T-cell (primary cell): ENCODE measurements around the gene UBALD2. TPM values are rescaled to one million over a fixed set of nuclear protein-coding genes. Genes with fewer than 3 reads are reported as not detected.

ENCODE experiments used
- ATAC-seq, 4 experiments: fragments of 200-7000 bp in 3 of 4; fragments of 150-1000 bp in 1 of 4; cut with Tn5 transposase; replicated peaks in 1 of 4; 1 replicate in 3 of 4; 2 replicates in 1 of 4; pipeline ENCODE4 v1.10.0; 2021; ENCODE audit warnings: moderate library complexity in 3 of 4, mild to moderate bottlenecking in 2 of 4, moderate number of reproducible peaks in 1 of 4
- CTCF ChIA-PET, 2 donors: fragments of 300-600 bp; sonication (Branson Sonifier 250); formaldehyde crosslinking; loops; one replicate each; lab custom pipeline; 2022; ENCODE audit warnings: antibody characterized with exemption in 2 of 2; lab: Charles Lee
- POLR2A ChIA-PET, 2 donors: fragments of 300-600 bp; sonication (Branson Sonifier 250); formaldehyde crosslinking; loops; one replicate each; lab custom pipeline; 2022; ENCODE audit warnings: antibody characterized with exemption in 2 of 2; lab: Charles Lee
- DNase-seq, 35 experiments: peaks; one replicate each; pipeline versions ENCODE4 v3.0.0 to v3.0.0-alpha.2; 2013 to 2023
- H3K27ac ChIP-seq: one replicate; pipeline ENCODE4 v1.5.1; 2013; ENCODE audit warnings: low read length
- H3K27me3 ChIP-seq, 2 experiments: replicated peaks in 1 of 2; 1 replicate in 1 of 2; 2 replicates in 1 of 2; pipeline versions ENCODE4 v1.6.1 to v1.7.0; 2013; ENCODE audit warnings: low read length in 1 of 2, mixed read lengths in 1 of 2; ENCODE audit not compliant: control insufficient read depth in 2 of 2, insufficient read depth in 2 of 2; ENCODE audit errors: extremely low read depth in 1 of 2
- H3K36me3 ChIP-seq, 2 donors: 1 replicate in 1 of 2; 2 replicates in 1 of 2; pipeline versions ENCODE4 v1.6.1 to v1.7.0; 2013; ENCODE audit warnings: low read length in 1 of 2; ENCODE audit not compliant: control insufficient read depth in 2 of 2, insufficient read depth in 1 of 2; ENCODE audit errors: extremely low read depth in 1 of 2
- H3K4me1 ChIP-seq, 2 experiments: 1 replicate in 1 of 2; 2 replicates in 1 of 2; pipeline versions ENCODE4 v1.6.1 to v1.7.0; 2013; ENCODE audit warnings: low read length in 2 of 2, mixed read lengths in 1 of 2; ENCODE audit not compliant: insufficient read depth in 2 of 2, control insufficient read depth in 1 of 2; ENCODE audit errors: extremely low read depth in 1 of 2
- H3K4me3 ChIP-seq, 2 donors: 1 replicate in 1 of 2; 2 replicates in 1 of 2; pipeline versions ENCODE4 v1.5.1 to v1.7.0; 2013; ENCODE audit warnings: mild to moderate bottlenecking in 2 of 2, low read length in 1 of 2, moderate library complexity in 1 of 2; ENCODE audit not compliant: control insufficient read depth in 1 of 2; ENCODE audit errors: extremely low read depth in 1 of 2
- H3K9me3 ChIP-seq: 2 replicates; pipeline ENCODE4 v1.7.0; 2013
- H3K27ac Mint-ChIP-seq, 2 donors: one replicate each; pipeline ENCODE4 v1.8.0; 2020 to 2021; ENCODE audit warnings: mild to moderate bottlenecking in 2 of 2, mixed read lengths in 2 of 2
- H3K27me3 Mint-ChIP-seq, 2 donors: one replicate each; pipeline ENCODE4 v1.8.0; 2021 to 2022; ENCODE audit warnings: mixed read lengths in 2 of 2
- H3K36me3 Mint-ChIP-seq: one replicate; pipeline ENCODE4 v1.8.0; 2021; ENCODE audit warnings: mixed read lengths
- H3K4me1 Mint-ChIP-seq, 3 donors: one replicate each; pipeline ENCODE4 v1.8.0; 2020 to 2022; ENCODE audit warnings: mixed read lengths in 3 of 3, mild to moderate bottlenecking in 1 of 3
- H3K4me3 Mint-ChIP-seq, 3 donors: one replicate each; pipeline ENCODE4 v1.8.0; 2020 to 2022; ENCODE audit warnings: mild to moderate bottlenecking in 3 of 3, mixed read lengths in 3 of 3, moderate library complexity in 3 of 3
- H3K9me3 Mint-ChIP-seq, 3 donors: one replicate each; pipeline ENCODE4 v1.8.0; 2020 to 2022; ENCODE audit warnings: mixed read lengths in 3 of 3
- WGBS: methylation state at CpG from one replicate; pipeline ENCODE4 v1.1.5; 2013; ENCODE audit warnings: missing lambda C conversion rate; ENCODE audit not compliant: insufficient coverage; 5-methylcytosine and 5-hydroxymethylcytosine counted together
- total RNA-seq, 35 experiments: library from RNA in 6 of 35; stranded (reverse) in 6 of 35; fragments of 120-200 nt in 1 of 35; gene quantifications; one replicate each; pipeline versions ENCODE4 v1.2.1 to v1.2.4 and lab custom pipeline; 2013 to 2026

Gene UBALD2
- total RNA-seq, 5 donors from 2014 or later (not counting 1 experiment from before 2014, with no cell fraction given) = 163 to 277 (median 177) TPM

- no peak overlapping the region for H3K27ac ChIP-seq
- peaks cover 0 to 6% of the 10 kb centered on the region in 2 donors for H3K36me3 ChIP-seq
- H3K4me1 Mint-ChIP-seq = no peaks in the 10 kb centered on the region
- ChIA-PET CTCF (no interaction called here), POLR2A (no interaction called here)
- no peaks in the 10 kb centered on the region for H3K27me3 ChIP-seq
- DNase-seq (no peak), ATAC-seq (no peak)
- H3K4me1 ChIP-seq = no peaks in the 10 kb centered on the region
- no peak overlapping the region for H3K4me3 Mint-ChIP-seq
- no peaks in the 10 kb centered on the region for H3K9me3 ChIP-seq
- H3K36me3 Mint-ChIP-seq = peaks cover 3% of the 10 kb centered on the region
- no peak overlapping the region for H3K4me3 ChIP-seq
- no peak overlapping the region for H3K27ac Mint-ChIP-seq
- no peaks in the 10 kb centered on the region for H3K9me3 Mint-ChIP-seq
- WGBS = 94% methylated on average over 4 of the region's 4 CpGs
- H3K27me3 Mint-ChIP-seq = no peaks in the 10 kb centered on the region
These were observed 27.4 kb downstream of the UBALD2 start for GRCh38 chr17:76292567-76292966.

- ChIA-PET POLR2A (no interaction called here), CTCF (no interaction called here)
- Mint-ChIP-seq H3K4me1 (no peaks in the 10 kb centered on the region), H3K36me3 (peaks cover 3% of the 10 kb centered on the region), H3K27me3 (no peaks in the 10 kb centered on the region), H3K9me3 (no peaks in the 10 kb centered on the region), H3K4me3 (no peak overlapping the region), H3K27ac (no peak overlapping the region)
- WGBS = 95% methylated on average over 7 of the region's 7 CpGs
- Histone ChIP-seq H3K9me3 (no peaks in the 10 kb centered on the region), H3K4me1 (no peaks in the 10 kb centered on the region), H3K4me3 (no peak overlapping the region), H3K27ac (no peak overlapping the region), H3K36me3 (peaks cover 0 to 6% of the 10 kb centered on the region in 2 donors), H3K27me3 (no peaks in the 10 kb centered on the region)
- no peak for ATAC-seq
- DNase-seq = no peak
These were observed 28.0 kb downstream of the UBALD2 start for GRCh38 chr17:76293106-76293505.

DNA sequence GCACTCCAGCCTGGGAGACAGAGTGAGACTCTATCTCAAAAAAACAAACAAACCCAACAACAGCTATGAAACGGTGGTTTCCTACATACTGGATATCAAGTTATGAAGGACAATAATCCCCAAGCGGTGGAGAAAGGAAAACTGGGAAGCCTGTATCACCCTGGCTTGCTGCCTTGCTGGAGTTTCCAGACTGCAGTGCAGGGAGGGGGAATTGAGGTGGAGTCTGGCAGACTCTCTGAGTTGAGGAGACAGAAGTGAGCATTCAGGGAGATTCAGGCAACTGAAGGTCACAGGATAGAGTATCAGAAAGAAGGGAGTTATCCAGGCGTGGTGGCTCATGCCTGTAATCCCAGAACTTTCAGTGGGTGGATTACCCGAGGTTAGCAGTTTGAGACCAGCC, 31.0 kb downstream of the UBALD2 start:
- Mint-ChIP-seq H3K4me1 (peaks cover 0 to 3% (median 2%) of the 10 kb centered on the region in 3 donors), H3K27me3 (no peaks in the 10 kb centered on the region), H3K27ac (no peak overlapping the region), H3K4me3 (no peak overlapping the region), H3K36me3 (no peaks in the 10 kb centered on the region), H3K9me3 (no peaks in the 10 kb centered on the region)
- Histone ChIP-seq H3K4me3 (no peak overlapping the region), H3K4me1 (no peaks in the 10 kb centered on the region), H3K27me3 (no peaks in the 10 kb centered on the region), H3K9me3 (no peaks in the 10 kb centered on the region), H3K27ac (no peak overlapping the region), H3K36me3 (peaks cover 0 to 3% of the 10 kb centered on the region in 2 donors)
- ChIA-PET CTCF (interaction anchor here in 1 of 2 donors (1.1 kb wide), 1 partner anchor 386 kb away, joined by 5 read pairs; no protein-coding TSS in a partner anchor), POLR2A (no interaction called here)
- 100% methylated on average over 1 of the region's 4 CpGs for WGBS
- no peak for ATAC-seq
- DNase-seq = no peak

DNA sequence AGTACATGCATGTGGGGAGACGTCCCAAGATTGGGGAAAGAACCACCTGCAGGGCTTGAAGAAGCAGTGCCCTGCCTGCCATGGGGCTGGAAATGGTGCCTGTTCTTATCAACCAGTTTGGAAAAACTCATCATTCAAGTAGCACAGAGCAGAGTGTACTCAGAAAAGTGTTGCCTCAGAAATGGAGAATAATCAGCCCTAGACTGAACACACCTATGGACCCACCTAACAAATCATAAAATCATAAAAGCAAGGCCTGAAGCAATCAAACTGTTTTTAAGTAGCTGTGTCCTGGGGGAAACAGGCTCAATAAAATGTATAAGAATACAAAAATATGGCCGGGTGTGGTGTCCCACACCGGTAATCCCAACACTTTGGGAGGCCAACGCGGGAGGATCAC, 31.7 kb downstream of the UBALD2 start:
- Mint-ChIP-seq H3K4me1 (peaks cover 0 to 3% (median 2%) of the 10 kb centered on the region in 3 donors), H3K27ac (no peak overlapping the region), H3K36me3 (no peaks in the 10 kb centered on the region), H3K27me3 (no peaks in the 10 kb centered on the region), H3K9me3 (no peaks in the 10 kb centered on the region), H3K4me3 (no peak overlapping the region)
- POLR2A ChIA-PET = no interaction called here
- Histone ChIP-seq H3K9me3 (no peaks in the 10 kb centered on the region), H3K27ac (no peak overlapping the region), H3K36me3 (no peaks in the 10 kb centered on the region), H3K4me3 (no peak overlapping the region), H3K27me3 (no peaks in the 10 kb centered on the region), H3K4me1 (no peaks in the 10 kb centered on the region)
- CTCF ChIA-PET = interaction anchor here in 1 of 2 donors (0.5 to 1.1 kb wide), 2 partner anchors 101 to 387 kb away, joined by 5 to 6 read pairs; no protein-coding TSS in a partner anchor
- ATAC-seq (no peak), DNase-seq (no peak)
- WGBS = no CpG with 5 or more reads among the region's 5 CpGs

- ATAC-seq = no peak
- no peaks in the 10 kb centered on the region for H3K4me1 ChIP-seq
- WGBS = no CpG with 5 or more reads among the region's 3 CpGs
- no peak overlapping the region for H3K27ac ChIP-seq
- H3K27ac Mint-ChIP-seq = no peak overlapping the region
- POLR2A ChIA-PET = interaction anchor here in 1 of 2 donors (0.7 kb wide), 1 partner anchor 179 kb away, joined by 9 read pairs; no protein-coding TSS in a partner anchor
- H3K4me3 ChIP-seq = no peak overlapping the region
- no peaks in the 10 kb centered on the region for H3K36me3 Mint-ChIP-seq
- DNase-seq = no peak
- CTCF ChIA-PET = interaction anchor here in 1 of 2 donors (0.5 to 1.1 kb wide), 7 partner anchors 100 to 388 kb away, joined by 3 to 10 read pairs (median 5); no protein-coding TSS in a partner anchor
- H3K36me3 ChIP-seq = no peaks in the 10 kb centered on the region
- no peaks in the 10 kb centered on the region for H3K9me3 Mint-ChIP-seq
- H3K4me3 Mint-ChIP-seq = no peak overlapping the region
- no peaks in the 10 kb centered on the region for H3K9me3 ChIP-seq
- H3K27me3 Mint-ChIP-seq = no peaks in the 10 kb centered on the region
- peaks cover 0 to 3% (median 2%) of the 10 kb centered on the region in 3 donors for H3K4me1 Mint-ChIP-seq
- no peaks in the 10 kb centered on the region for H3K27me3 ChIP-seq
These were observed 32.3 kb downstream of the UBALD2 start for GRCh38 chr17:76297436-76297835.

GRCh38 chr17:76304226-76305134, 39.3 kb downstream of the UBALD2 start:
- Mint-ChIP-seq H3K9me3 (no peaks in the 10 kb centered on the region), H3K36me3 (peaks cover 2% of the 10 kb centered on the region), H3K4me3 (no peak overlapping the region), H3K27ac (no peak overlapping the region), H3K27me3 (no peaks in the 10 kb centered on the region), H3K4me1 (peaks cover 0 to 1% (median 0%) of the 10 kb centered on the region in 3 donors)
- ATAC-seq = no peak
- Histone ChIP-seq H3K9me3 (no peaks in the 10 kb centered on the region), H3K4me3 (no peak overlapping the region), H3K27me3 (no peaks in the 10 kb centered on the region), H3K36me3 (peaks cover 0 to 4% of the 10 kb centered on the region in 2 donors), H3K4me1 (no peaks in the 10 kb centered on the region), H3K27ac (no peak overlapping the region)
- WGBS = 94% methylated on average over 10 of the region's 17 CpGs
- DNase-seq = no peak
- CTCF ChIA-PET = interaction anchor here (0.7 to 3.7 kb wide), 4 partner anchors 93 to 388 kb away, joined by 4 to 29 read pairs (median 4); no protein-coding TSS in a partner anchor
- POLR2A ChIA-PET = no interaction called here
